WERI-Rb-1 (cell line): ENCODE measurements around the gene ACVR2B.

Experiments used
- DNase-seq: peaks from one replicate; pipeline ENCODE4 v3.0.0-alpha.2; 2020
- H3K27ac ChIP-seq: fragments of 250-450 bp; sonication (Bioruptor Pico); 2 replicates; pipeline ENCODE4 v1.5.1; 2020; ENCODE audit warnings: mild to moderate bottlenecking, moderate library complexity
- H3K27me3 ChIP-seq: fragments of 250-450 bp; sonication (Bioruptor Pico); 2 replicates; pipeline ENCODE4 v1.5.1; 2021; ENCODE audit warnings: mild to moderate bottlenecking, low read depth, moderate library complexity; ENCODE audit not compliant: insufficient read depth, severe bottlenecking
- H3K36me3 ChIP-seq: fragments of 250-450 bp; sonication (Bioruptor Pico); 2 replicates; pipeline ENCODE4 v1.5.1; 2020; ENCODE audit warnings: mild to moderate bottlenecking, moderate library complexity
- H3K4me3 ChIP-seq: 2 replicates; pipeline ENCODE4 v1.5.1; 2011; ENCODE audit warnings: low read depth, mild to moderate bottlenecking, control low read depth, low read length
- H3K9me3 ChIP-seq: fragments of 250-450 bp; sonication (Bioruptor Pico); 2 replicates; pipeline ENCODE4 v1.5.1; 2021; ENCODE audit warnings: mild to moderate bottlenecking, moderate library complexity; ENCODE audit not compliant: severe bottlenecking
- TF ChIP-seq, protein P1 (sequence below): IDR thresholded peaks from 2 replicates; pipeline ENCODE4 v1.5.1; 2011; ENCODE audit warnings: low read depth, mild to moderate bottlenecking, control low read depth, inconsistent platforms, low read length

Gene ACVR2B

DNA sequence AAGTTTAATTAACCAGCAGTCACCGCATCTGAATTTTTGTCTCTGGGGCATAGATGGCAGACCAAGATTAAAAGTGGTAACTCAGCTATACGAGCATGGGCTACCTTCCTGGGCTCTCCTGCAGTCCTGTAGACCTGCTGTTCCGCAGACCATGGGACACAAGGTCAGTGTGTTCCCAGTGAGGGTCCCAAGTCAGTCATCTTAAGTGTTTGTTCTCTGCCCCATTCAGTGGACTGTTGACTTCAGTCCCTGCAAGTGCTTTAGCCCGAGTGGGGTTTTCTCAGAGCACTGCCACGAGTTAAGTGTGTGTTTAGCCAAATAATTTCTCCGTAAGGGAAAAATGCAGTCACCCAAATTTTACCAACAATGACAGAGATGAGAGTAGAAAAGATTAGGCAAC, 37.5 kb downstream of the ACVR2B start:
- TF ChIP-seq, protein P1, sequence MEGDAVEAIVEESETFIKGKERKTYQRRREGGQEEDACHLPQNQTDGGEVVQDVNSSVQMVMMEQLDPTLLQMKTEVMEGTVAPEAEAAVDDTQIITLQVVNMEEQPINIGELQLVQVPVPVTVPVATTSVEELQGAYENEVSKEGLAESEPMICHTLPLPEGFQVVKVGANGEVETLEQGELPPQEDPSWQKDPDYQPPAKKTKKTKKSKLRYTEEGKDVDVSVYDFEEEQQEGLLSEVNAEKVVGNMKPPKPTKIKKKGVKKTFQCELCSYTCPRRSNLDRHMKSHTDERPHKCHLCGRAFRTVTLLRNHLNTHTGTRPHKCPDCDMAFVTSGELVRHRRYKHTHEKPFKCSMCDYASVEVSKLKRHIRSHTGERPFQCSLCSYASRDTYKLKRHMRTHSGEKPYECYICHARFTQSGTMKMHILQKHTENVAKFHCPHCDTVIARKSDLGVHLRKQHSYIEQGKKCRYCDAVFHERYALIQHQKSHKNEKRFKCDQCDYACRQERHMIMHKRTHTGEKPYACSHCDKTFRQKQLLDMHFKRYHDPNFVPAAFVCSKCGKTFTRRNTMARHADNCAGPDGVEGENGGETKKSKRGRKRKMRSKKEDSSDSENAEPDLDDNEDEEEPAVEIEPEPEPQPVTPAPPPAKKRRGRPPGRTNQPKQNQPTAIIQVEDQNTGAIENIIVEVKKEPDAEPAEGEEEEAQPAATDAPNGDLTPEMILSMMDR: no peak
- no peak overlapping the region for H3K4me3 ChIP-seq
- no peak overlapping the region for H3K27ac ChIP-seq
- no peaks in the 10 kb centered on the region for H3K9me3 ChIP-seq
- no peaks in the 10 kb centered on the region; the same call in 1 of the 2 replicates for H3K36me3 ChIP-seq
- no peak for DNase-seq
- H3K27me3 ChIP-seq: no peaks in the 10 kb centered on the region

DNA sequence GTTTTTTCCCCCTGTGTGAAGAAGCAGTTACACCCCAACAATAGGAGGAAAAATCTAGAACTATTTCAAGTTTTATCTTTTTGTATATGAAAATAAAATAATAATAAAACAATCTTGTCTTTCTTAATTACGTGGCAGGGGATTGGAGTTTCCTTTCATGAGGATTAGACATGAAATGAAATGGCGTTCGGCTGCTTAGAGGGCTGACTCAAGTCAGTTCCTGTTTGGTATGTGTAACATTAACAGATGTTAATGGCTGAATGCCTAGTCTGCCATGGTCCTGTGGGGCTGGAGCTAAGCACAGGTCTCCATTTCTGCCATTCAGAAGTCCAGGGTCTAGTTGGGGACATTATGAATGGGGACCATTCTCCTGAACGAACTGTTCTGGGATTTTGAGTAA, 39.3 kb downstream of the ACVR2B start:
- TF ChIP-seq, protein P1: no peak
- Histone ChIP-seq H3K27me3 (no peaks in the 10 kb centered on the region), H3K36me3 (peaks cover under 1% of the 10 kb centered on the region; the same call in 1 of the 2 replicates), H3K4me3 (no peak overlapping the region), H3K9me3 (no peaks in the 10 kb centered on the region), H3K27ac (no peak overlapping the region)
- DNase-seq: no peak

DNA sequence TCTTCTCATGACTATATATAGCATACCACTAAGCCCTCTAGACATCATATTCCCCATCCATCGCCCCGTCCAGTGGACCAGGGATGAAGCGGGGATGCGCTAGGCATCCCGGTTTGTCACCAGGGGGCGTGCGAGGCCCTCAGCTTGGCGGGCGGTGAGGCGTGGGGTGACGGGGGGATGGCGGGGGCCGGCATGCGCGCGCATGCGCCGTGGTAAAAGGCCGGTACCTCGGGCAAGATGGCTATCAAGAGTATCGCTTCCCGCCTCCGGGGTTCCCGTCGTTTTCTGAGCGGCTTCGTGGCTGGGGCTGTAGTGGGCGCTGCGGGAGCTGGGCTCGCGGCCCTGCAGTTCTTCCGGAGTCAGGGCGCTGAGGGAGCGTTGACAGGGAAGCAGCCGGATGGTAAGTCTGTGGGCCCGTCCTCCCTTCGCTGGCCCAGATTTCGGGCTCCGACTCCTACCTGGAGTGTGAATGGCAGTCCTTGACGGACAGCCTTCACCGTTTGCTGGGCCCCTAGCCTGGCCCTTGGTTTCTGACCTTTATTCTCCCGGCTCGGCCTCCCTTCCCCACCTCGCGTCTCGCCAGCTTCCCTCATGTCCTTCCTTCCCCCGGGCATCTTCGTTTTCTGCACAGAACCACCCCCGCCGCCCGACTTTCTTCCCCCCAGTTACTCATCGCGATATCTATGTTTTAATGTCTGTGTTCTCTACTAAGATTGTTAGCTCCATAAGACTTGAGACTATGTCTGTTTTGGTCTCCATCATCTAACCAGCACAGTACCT, 42.6 kb downstream of the ACVR2B start, which contains the start of gene EXOG:
Gene EXOG (plus strand): TSS at position 210 of the 780 bp plus-strand sequence. CDS start 28 bp downstream, at position 238.
- Histone ChIP-seq H3K36me3 (peaks cover 4% of the 10 kb centered on the region; the same call in 1 of the 2 replicates), H3K4me3 (peak within 1 kb of the TSS; percentile 92), H3K27me3 (no peaks in the 10 kb centered on the region), H3K9me3 (no peaks in the 10 kb centered on the region), H3K27ac (peak within 1 kb of the TSS; percentile 84)
- peak; percentile 97 for DNase-seq
- TF ChIP-seq, protein P1: peak; percentile 81

DNA sequence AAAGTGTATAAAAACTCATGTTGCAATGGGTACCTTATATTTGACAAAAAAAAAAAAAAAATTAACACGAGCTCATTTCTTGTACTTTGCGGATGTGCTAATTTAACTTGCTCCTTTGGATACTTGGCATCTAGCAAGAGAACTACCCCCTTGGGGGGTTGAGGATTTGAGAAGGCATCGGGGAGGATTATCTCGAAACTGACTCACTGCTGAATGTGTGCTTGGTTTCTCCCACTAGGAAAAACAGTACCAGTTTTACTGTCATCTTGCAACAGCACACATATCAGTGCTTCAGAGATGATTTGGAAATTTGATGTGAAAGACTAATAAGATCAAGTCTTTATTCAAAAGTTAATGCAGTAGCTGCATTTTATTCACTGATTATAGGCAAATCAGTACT, 43.3 kb downstream of the ACVR2B start:
- DNase-seq: no peak
- no peak overlapping the region for H3K27ac ChIP-seq
- H3K27me3 ChIP-seq: no peaks in the 10 kb centered on the region
- peak overlapping the region; percentile 92 for H3K4me3 ChIP-seq
- H3K9me3 ChIP-seq: no peaks in the 10 kb centered on the region
- TF ChIP-seq, protein P1: no peak
- peaks cover 11% of the 10 kb centered on the region for H3K36me3 ChIP-seq

DNA sequence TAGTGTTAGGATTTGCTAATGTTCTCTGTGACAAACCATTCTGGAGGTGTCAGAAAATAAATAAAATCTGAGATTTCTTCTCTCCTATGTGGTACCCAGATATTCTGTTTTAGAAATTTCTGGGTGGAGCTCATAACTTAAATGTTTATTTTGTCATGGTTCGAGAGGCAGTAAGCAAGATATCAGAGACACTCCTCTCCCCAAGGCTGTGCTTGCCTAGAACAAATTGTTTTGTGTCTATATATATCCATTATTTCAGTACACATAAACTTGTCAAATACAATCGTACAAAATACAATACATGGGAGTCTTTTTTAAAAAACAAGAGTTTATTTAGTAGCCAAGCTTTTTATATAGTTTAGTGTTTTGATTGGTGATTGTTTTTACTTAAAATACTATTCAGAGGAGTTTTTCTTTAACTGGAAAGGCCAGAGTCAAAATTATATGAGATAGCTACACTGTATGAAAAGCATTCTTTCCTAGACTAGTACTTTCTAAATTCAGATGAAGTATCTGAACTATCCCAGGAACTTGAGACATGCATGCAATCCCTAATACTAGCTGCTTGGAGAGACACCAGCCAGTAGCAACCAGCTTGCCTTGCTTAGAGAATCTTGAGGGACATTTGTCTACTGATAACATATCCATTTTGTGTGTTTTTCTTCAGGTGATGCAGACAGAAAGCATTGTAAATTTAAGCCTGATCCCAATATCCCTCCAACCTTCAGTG, 47.2 kb downstream of the ACVR2B start:
- Histone ChIP-seq H3K27ac (no peak overlapping the region), H3K4me3 (no peak overlapping the region), H3K9me3 (no peaks in the 10 kb centered on the region), H3K36me3 (peaks cover 19% of the 10 kb centered on the region), H3K27me3 (no peaks in the 10 kb centered on the region)
- TF ChIP-seq, protein P1: no peak
- no peak for DNase-seq
